K562 (cell line): ENCODE data around the gene TERT. TPM values are rescaled to one million over a fixed set of nuclear protein-coding genes. Genes with fewer than 3 reads are reported as not detected.
A peak's percentile ranks its signal among the peaks of the same experiment; 100 is the strongest.

ENCODE experiments used
- HDAC2 ChIP-seq: fragments of 450-650 bp; IDR thresholded peaks from 2 replicates; pipeline ENCODE4 v1.6.1; 2016; ENCODE audit warnings: mild to moderate bottlenecking
- HDAC8 ChIP-seq: fragments of 450-650 bp; IDR thresholded peaks from 2 replicates; pipeline ENCODE4 v1.6.1; 2016; ENCODE audit warnings: mild to moderate bottlenecking, missing genetic modification characterization, moderate library complexity, missing compliant biosample characterization
- MYBL2 ChIP-seq, 2 experiments: fragments of 450-650 bp in 1 of 2; sonication (generic) in 1 of 2; formaldehyde crosslinking in 1 of 2; IDR thresholded peaks; 2 replicates each; pipeline versions ENCODE4 v1.6.1 to v1.8.1; 2017 to 2022; ENCODE audit warnings: borderline replicate concordance in 1 of 2, inconsistent platforms in 1 of 2, low read depth in 1 of 2, mild to moderate bottlenecking in 1 of 2, missing genetic modification reagents in 1 of 2, moderate library complexity in 1 of 2
- PURB ChIP-seq: sonication (generic); formaldehyde crosslinking; IDR thresholded peaks from 2 replicates; pipeline ENCODE4 v1.9.0; 2021; ENCODE audit warnings: low read depth, mild to moderate bottlenecking, missing genetic modification reagents
- SREBF2 ChIP-seq: sonication (generic); formaldehyde crosslinking; IDR thresholded peaks from 2 replicates; pipeline ENCODE4 v1.4.0; 2020; ENCODE audit warnings: mild to moderate bottlenecking, missing genetic modification reagents
- SRSF3 ChIP-seq: fragments of 200-400 bp; formaldehyde crosslinking; IDR thresholded peaks from 2 replicates; pipeline ENCODE4 v1.6.1; 2016; ENCODE audit warnings: mild to moderate bottlenecking, low read length, moderate library complexity; ENCODE audit not compliant: insufficient read depth
- ZNF318 ChIP-seq, 2 experiments: fragments of 450-650 bp; IDR thresholded peaks; 2 replicates each; pipeline ENCODE4 v1.6.1; 2016; ENCODE audit warnings: mild to moderate bottlenecking in 2 of 2, borderline replicate concordance in 1 of 2, low read depth in 1 of 2, moderate library complexity in 1 of 2
- ZNF444 ChIP-seq: fragments of 250-450 bp; sonication (Bioruptor Pico); IDR thresholded peaks from 2 replicates; pipeline ENCODE4 v1.4.0; 2020; ENCODE audit warnings: mild to moderate bottlenecking, moderate library complexity
- ZNF740 ChIP-seq, 3 experiments: fragments of 200-800 bp in 1 of 3; sonication (Bioruptor generic) in 1 of 3; sonication (generic) in 1 of 3; formaldehyde crosslinking in 1 of 3; IDR thresholded peaks; 2 replicates each; pipeline versions ENCODE4 v1.6.1 to v1.8.0; 2016 to 2022; ENCODE audit warnings: mild to moderate bottlenecking in 2 of 3, missing compliant biosample characterization in 2 of 3, missing genetic modification characterization in 2 of 3, missing genetic modification reagents in 1 of 3
- ZNF780A ChIP-seq: fragments of 250-450 bp; sonication (Bioruptor Pico); IDR thresholded peaks from 2 replicates; pipeline ENCODE4 v1.5.0; 2021; ENCODE audit warnings: mild to moderate bottlenecking
- polyA plus RNA-seq, 8 experiments: library from polyadenylated mRNA; depleted of rRNA in 4 of 8; stranded (reverse) in 5 of 8; unstranded in 3 of 8; fragments of >200 nt; fragmentation: Nextera tagmentation in 2 of 8; fragmentation: Illumina TruSeq in 1 of 8; extraction: Ambion mirVana in 2 of 8; extraction: Trizol in 1 of 8; gene quantifications; 2 replicates each; pipeline versions ENCODE4 v1.2.1 to v1.2.3, GENCODE V29; 2011 to 2014; ENCODE audit warnings: inconsistent platforms in 1 of 8, missing spikeins in 1 of 8
- total RNA-seq, 7 experiments: library from RNA; depleted of rRNA in 6 of 7; stranded (reverse); fragments of >200 nt in 6 of 7; fragmentation: Illumina TruSeq in 2 of 7; extraction: Trizol in 2 of 7; gene quantifications; 2 replicates each; pipeline versions ENCODE4 v1.2.1 to v1.2.3, GENCODE V29; 2011 to 2021; ENCODE audit warnings: low replicate concordance in 1 of 7
- TF ChIP-seq, protein P1 (sequence below), 2 experiments: IDR thresholded peaks; 2 replicates each; pipeline ENCODE4 v1.6.1; 2012; ENCODE audit warnings: improper control_type of control experiment in 2 of 2, low read depth in 2 of 2, low read length in 2 of 2, borderline replicate concordance in 1 of 2
- TF ChIP-seq, protein P2 (sequence below): fragments of 200-400 bp; formaldehyde crosslinking; IDR thresholded peaks from 2 replicates; pipeline ENCODE4 v1.6.1; 2017; ENCODE audit warnings: mild to moderate bottlenecking, low read depth, low read length, moderate library complexity

TERT gene
- total and polyA plus RNA-seq, 9 of the 15 experiments (the other 6 are each of a cell fraction or from before 2014, with no cell fraction given) = 0.08 to 4.5 (median 0.98) TPM; not detected in 1

- TF ChIP-seq SRSF3 (no peak), MYBL2 (IDR thresholded peaks at IDR 0.05; ENCODE audit: low read depth) (no peak), MYBL2 (CRISPR knock-in tag; IDR thresholded peaks at IDR 0.05; ENCODE audit: borderline replicate concordance) (no peak), ZNF740 (CRISPR knock-in tag; IDR thresholded peaks at IDR 0.05) (peak; percentile 62; the same call in 1 of the 2 replicates), ZNF740 (tag; IDR thresholded peaks at IDR 0.05) (no peak), ZNF444 (CRISPR knock-in tag) (no peak), HDAC2 (no peak), ZNF318 (IDR thresholded peaks at IDR 0.05; ENCODE audit: borderline replicate concordance in 1 of 2, low read depth in 1 of 2) (no peak), HDAC8 (tag) (no peak), PURB (CRISPR knock-in tag) (no peak), SREBF2 (CRISPR knock-in tag) (no peak), ZNF780A (CRISPR knock-in tag) (no peak)
- TF ChIP-seq, protein P1, sequence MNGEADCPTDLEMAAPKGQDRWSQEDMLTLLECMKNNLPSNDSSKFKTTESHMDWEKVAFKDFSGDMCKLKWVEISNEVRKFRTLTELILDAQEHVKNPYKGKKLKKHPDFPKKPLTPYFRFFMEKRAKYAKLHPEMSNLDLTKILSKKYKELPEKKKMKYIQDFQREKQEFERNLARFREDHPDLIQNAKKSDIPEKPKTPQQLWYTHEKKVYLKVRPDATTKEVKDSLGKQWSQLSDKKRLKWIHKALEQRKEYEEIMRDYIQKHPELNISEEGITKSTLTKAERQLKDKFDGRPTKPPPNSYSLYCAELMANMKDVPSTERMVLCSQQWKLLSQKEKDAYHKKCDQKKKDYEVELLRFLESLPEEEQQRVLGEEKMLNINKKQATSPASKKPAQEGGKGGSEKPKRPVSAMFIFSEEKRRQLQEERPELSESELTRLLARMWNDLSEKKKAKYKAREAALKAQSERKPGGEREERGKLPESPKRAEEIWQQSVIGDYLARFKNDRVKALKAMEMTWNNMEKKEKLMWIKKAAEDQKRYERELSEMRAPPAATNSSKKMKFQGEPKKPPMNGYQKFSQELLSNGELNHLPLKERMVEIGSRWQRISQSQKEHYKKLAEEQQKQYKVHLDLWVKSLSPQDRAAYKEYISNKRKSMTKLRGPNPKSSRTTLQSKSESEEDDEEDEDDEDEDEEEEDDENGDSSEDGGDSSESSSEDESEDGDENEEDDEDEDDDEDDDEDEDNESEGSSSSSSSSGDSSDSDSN (IDR thresholded peaks at IDR 0.05; ENCODE audit: borderline replicate concordance in 1 of 2, low read depth in 2 of 2, low read length in 2 of 2) = no peak
- TF ChIP-seq, protein P2, sequence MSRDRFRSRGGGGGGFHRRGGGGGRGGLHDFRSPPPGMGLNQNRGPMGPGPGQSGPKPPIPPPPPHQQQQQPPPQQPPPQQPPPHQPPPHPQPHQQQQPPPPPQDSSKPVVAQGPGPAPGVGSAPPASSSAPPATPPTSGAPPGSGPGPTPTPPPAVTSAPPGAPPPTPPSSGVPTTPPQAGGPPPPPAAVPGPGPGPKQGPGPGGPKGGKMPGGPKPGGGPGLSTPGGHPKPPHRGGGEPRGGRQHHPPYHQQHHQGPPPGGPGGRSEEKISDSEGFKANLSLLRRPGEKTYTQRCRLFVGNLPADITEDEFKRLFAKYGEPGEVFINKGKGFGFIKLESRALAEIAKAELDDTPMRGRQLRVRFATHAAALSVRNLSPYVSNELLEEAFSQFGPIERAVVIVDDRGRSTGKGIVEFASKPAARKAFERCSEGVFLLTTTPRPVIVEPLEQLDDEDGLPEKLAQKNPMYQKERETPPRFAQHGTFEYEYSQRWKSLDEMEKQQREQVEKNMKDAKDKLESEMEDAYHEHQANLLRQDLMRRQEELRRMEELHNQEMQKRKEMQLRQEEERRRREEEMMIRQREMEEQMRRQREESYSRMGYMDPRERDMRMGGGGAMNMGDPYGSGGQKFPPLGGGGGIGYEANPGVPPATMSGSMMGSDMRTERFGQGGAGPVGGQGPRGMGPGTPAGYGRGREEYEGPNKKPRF = no peak
Measured at GRCh38 chr5:1204693-1205242, 90.1 kb downstream of the TERT start (continued).
